PC-9 (cell line): ENCODE results near the gene GSG1L2.

Source experiments
- CTCF ChIP-seq: fragments of 200-600 bp; sonication (generic); conservative IDR thresholded peaks from 2 replicates; pipeline ENCODE4 v1.6.1; 2017; ENCODE audit warnings: mixed run types, antibody characterized with exemption, mild to moderate bottlenecking, moderate library complexity
- EZH2 ChIP-seq: fragments of 200-600 bp; sonication (generic); IDR thresholded peaks from 2 replicates; pipeline ENCODE4 v1.8.0; 2017; ENCODE audit warnings: antibody characterized with exemption, low read depth

GRCh38 chr17:9780552-9780951 lies 41.3 kb downstream of the GSG1L2 start:
- no peak for TF ChIP-seq CTCF
- no peak for TF ChIP-seq EZH2
